ENCODE measurements around the gene RASGEF1C.

RASGEF1C gene

GRCh38 chr5:180179442-180180420 is 29.3 kb downstream of the RASGEF1C start:
- no peak for DNase-seq

GRCh38 chr5:180178531-180179441 is 30.2 kb downstream of the RASGEF1C start:
- no peak for DNase-seq

GRCh38 chr5:180176191-180176590 is 32.8 kb downstream of the RASGEF1C start:
- no peak for DNase-seq

DNA sequence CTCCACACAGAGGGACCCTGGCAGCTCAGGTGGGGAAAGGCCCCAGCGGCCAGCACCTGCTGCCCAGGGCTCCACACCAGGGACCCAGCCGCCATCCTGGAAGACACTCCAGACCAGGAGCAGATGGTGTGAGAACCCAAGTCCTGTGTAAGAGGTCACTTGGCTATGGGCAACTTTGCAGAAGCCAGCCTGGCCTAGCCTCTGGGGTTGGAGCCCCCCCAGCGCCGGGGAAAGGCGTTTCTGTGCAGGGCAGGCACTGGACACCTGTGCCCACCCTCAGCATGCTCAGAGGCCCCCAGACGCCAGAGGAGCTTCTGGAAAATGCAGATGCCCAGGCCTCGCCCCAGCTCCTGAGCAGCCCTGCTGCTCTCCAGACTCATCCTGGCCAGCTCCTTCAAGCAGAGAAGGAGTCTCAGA is 34.0 kb downstream of the RASGEF1C start:
- DNase-seq = no peak

DNA sequence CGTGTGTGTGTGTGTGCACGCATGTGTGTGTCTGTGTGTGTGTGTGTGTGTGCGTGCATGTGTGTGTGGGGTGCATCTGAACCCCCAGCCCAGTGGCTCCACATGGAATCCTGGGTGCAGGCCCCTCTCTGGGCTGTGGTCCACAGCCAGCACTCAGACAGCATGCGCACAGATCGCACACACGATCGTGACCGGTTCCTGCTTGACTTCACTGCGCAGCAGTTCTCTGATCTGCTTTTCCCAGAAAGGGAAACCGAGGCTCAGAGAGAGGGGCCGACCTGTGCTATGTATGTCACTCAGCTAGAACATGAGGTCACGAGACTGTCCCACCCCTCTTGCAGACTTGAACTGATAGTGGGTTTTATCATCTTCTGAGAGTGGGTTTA is 34.4 kb downstream of the RASGEF1C start:
- no peak for DNase-seq

GRCh38 chr5:180173875-180174586 is 35.0 kb downstream of the RASGEF1C start:
- no peak for DNase-seq

GRCh38 chr5:180173198-180173544 is 35.8 kb downstream of the RASGEF1C start:
- no peak for DNase-seq

- DNase-seq = no peak
Observed at GRCh38 chr5:180172447-180173197, 36.4 kb downstream of the RASGEF1C start.

DNA sequence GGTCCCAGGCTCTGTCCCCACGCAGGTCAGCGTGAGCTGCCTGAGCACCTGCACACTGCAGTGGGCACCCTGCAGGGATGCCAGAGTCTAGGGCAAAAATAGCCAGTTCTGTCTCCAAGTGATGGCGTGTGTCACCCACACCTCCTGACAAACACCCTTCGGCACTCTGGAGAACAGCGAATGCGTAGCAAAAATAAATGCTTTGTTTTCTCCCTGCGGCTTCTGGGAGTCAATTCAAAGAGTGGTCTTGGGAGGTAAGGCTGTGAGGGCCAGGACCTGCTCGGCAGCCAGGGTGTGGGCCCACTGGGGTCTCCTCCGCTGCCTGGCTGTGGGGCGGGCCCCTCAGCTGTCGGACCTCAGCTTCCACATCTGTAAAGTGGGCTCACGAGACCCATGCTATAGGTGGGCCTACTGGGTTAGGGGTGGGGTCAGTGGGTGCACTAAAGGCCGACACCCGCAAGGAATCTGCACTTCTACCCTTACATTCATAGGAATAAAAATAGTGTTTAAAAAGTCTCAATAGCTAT is 37.4 kb downstream of the RASGEF1C start:
- DNase-seq = no peak

GRCh38 chr5:180170810-180171567 is 38.0 kb downstream of the RASGEF1C start:
- no peak for DNase-seq

DNA sequence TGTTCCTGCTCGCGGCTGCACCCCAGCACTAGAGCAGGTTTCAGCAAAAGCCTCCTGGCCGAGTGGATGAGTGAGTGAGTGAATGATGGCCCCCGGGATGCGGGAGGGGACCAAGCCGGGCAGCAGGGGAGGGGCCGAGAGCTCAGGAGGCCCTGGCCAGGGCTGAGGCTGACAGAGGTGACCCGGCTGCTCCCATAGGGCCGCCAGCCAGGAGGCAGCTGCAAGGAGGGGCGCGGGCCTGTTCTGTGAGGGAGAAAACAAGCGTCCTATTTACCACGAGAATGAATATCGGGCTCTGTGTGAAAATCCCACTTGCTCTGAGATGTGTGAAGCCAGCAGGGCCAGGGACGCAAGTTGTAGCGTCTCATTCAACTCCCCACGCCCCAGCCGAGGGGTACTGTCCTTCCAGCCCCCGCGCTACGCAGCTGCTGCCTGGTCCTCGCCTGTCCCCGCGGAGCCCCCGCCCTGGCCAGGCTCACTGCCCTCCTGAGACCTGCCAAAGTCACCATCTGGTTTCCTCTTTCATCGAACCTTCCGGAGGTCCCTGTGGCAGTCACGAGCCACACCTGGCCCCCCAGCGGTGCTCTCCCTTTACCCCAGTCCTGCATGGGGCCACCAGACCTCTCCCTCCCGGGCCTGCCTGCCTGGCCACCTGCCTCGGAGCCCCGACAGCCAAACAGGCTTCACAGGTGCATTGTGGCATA is 38.8 kb downstream of the RASGEF1C start:
- no peak for DNase-seq

DNA sequence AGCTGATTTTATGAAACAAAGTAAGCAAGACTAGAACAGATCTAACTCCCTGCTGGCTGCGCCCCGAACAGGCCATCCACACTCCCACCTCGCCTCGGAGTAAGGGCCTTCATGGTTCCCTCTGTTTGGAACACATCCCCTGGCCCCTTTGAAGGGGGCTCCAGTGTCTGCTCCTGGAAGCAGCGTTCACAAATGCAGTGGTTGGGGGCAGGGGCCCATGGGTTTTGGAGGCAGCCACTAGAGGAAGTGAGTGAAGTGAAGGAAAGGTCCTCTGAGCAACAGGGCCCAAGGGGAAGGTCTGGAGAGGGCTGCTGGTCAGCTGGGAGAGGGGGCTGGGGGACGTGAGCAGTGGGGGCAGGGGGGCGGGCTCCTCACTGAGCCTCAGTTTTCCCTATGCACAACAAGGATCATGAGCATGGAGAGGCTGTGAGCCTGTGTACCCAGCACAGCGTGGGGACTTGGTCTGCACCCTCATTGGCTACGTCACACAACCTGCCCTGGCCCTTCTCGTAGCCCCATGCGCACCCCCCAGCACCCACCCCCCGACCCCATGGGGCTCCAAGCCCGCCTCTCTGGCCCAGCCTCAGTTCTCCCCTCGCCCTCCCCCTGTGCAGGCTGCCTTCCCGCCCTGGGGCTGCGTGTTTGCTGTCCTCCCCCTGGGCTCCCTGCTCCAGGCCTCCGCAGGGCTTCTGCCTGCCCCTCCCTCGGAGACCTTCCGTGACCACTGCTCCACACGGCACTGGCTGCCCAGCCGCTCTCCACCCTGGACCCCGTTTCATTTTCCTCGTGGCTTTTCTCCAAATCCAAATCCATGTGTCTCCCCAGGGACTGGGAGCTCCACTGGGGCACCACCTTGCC is 39.5 kb downstream of the RASGEF1C start:
- DNase-seq = no peak

GRCh38 chr5:180168758-180169157 is 40.3 kb downstream of the RASGEF1C start:
- no peak for DNase-seq

GRCh38 chr5:180166176-180166575 is 42.8 kb downstream of the RASGEF1C start:
- DNase-seq = no peak

- DNase-seq = no peak
Observed at GRCh38 chr5:180162304-180162661, 46.7 kb downstream of the RASGEF1C start.

GRCh38 chr5:180161420-180162303 is 47.3 kb downstream of the RASGEF1C start:
- DNase-seq = no peak

DNA sequence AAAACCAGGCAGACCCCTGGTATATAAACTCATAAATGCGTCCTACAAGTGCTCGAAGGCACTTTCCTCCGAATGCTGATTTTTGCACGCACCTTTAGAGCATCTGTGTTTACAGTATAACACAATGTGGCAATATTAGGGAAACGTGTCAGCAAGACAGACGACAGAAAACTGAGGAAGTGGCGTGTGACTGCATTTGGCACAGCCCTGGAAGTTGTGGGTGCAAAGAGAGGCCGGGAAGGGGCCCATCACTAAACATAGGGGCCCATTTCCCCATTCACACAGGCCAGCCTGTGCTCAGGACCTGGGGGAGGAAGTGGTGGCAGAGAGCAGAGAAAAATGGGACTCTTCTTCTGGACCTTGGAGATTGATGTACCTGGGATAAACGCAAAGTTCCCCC is 48.2 kb downstream of the RASGEF1C start:
- DNase-seq = no peak

GRCh38 chr5:180160215-180160614 is 48.8 kb downstream of the RASGEF1C start:
- no peak for DNase-seq

DNA sequence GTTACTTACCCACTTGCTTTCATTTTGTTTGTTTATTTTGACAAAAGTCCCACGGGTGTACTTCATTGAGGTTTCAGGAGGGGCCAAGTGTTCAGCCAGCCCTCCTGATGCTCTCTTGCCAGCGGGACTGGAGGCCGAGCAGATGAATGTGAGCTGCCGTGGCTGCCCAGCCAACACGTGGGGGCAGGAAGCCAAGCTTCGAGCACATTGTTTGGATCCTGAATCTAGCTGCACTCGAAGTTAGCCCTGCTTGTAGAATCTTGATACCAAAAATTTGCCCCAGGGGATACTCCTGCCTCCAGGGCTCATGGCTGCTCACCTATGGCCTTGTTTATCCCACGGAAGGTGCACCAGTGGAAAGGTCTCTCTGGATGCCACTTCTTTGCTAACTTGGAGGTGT is 49.3 kb downstream of the RASGEF1C start:
- no peak for DNase-seq
